ENCODE data around the gene VIPR1. TPM values are rescaled to one million over a fixed set of nuclear protein-coding genes. Genes with fewer than 3 reads are reported as not detected.
A peak's percentile ranks its signal among the peaks of the same experiment; 100 is the strongest.
"Not testable (repeated sequence)": the region's sequence is repeated elsewhere in the genome, so short reads cannot be mapped to it uniquely, and the experiment has no call there.

The VIPR1 gene
- total RNA-seq, 4 donors from 2014 or later: 1.7 to 8.7 (median 3.2) TPM

DNA sequence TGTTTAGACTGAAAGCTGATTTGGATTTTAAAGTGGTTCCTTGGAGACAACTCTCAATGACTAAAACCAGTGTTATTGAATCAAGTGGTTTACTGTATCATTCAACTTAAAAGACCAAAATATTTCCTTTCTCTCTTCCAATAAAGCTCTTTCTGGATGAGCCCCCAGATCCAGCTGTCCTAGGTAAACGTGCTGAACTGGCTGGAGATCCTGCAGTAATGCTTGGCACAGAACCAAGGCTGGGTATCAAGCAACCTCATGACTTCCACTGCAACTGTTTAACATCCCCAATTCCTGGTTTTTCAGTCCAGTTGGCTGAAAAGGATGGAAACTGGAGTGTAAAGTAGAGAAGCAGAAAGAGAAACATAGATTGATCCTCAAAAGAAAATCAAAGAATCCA lies 50.4 kb downstream of the VIPR1 start:
- Histone ChIP-seq H3K27ac (no peak overlapping the region), H3K36me3 (peaks cover 0 to 47% of the 10 kb centered on the region in 2 donors), H3K9me3 (no peaks in the 10 kb centered on the region), H3K4me3 (no peak overlapping the region), H3K4me1 (peaks cover 0 to 2% of the 10 kb centered on the region in 2 donors), H3K27me3 (no peaks in the 10 kb centered on the region)
- in situ Hi-C loops (cut with MboI; ENCODE audit: low sequenced_read_pairs in 4 of 4) (loop anchor here in 1 of 4 donors (25.0 kb wide), 1 partner anchor 316 kb away; no protein-coding TSS in a partner anchor), intact Hi-C loops (cut with DNase I; ENCODE audit: low total_unique reads) (no loop called here)
- DNase-seq (no peak), ATAC-seq (no peak)
- no peak for TF ChIP-seq POLR2A (IDR thresholded peaks at IDR 0.05)
- TF ChIP-seq, protein P1, sequence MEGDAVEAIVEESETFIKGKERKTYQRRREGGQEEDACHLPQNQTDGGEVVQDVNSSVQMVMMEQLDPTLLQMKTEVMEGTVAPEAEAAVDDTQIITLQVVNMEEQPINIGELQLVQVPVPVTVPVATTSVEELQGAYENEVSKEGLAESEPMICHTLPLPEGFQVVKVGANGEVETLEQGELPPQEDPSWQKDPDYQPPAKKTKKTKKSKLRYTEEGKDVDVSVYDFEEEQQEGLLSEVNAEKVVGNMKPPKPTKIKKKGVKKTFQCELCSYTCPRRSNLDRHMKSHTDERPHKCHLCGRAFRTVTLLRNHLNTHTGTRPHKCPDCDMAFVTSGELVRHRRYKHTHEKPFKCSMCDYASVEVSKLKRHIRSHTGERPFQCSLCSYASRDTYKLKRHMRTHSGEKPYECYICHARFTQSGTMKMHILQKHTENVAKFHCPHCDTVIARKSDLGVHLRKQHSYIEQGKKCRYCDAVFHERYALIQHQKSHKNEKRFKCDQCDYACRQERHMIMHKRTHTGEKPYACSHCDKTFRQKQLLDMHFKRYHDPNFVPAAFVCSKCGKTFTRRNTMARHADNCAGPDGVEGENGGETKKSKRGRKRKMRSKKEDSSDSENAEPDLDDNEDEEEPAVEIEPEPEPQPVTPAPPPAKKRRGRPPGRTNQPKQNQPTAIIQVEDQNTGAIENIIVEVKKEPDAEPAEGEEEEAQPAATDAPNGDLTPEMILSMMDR (IDR thresholded peaks at IDR 0.05 in 4 of 5, conservative IDR thresholded peaks at IDR 0.05 in 1 of 5): no peak

DNA sequence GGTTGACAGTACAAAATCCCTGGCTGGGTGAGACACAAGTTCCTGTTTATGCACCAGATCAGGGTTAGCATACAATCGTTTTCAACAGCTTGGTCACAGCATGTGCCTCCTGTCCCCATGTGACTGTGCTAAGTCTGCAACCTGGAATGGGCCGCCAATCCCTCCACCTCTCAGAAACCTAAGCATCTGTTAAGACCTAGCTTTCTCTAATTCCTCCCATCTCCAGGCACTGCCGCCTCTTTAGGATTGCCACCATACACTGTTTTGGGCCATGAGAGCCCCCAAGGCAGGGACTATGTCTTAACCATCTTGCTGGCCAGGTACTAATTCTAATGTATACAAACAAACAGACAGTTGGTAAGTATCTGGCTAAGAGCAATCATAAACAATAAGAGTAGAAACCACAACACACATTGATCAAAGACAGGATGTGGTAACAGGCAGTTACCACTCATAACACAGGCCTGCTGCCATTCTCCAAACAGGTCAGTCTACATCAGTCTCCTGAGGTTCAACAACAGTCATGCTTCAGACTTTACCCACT lies 53.7 kb downstream of the VIPR1 start:
- intact Hi-C loops (cut with DNase I; ENCODE audit: low total_unique reads): no loop called here
- peaks cover 0 to 77% of the 10 kb centered on the region in 2 donors for H3K36me3 ChIP-seq

DNA sequence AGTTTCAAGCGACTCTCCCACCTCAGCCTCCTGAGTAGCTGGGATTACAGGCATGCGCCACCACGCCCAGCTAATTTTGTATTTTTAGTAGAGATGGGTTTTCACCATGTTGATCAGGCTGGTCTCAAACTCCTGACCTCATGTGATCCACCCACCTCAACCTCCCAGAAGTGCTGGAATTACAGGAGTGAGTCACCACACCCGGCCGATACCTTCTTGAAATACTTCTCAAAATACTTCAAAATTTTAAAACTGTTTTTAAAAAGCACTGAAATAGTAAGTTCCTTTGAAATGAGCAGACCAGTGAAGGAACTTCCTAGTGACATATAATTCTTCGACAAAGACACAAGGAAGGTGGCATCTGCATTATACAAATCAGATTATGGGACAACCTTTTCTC lies 54.4 kb downstream of the VIPR1 start:
- H3K36me3 ChIP-seq: peaks cover 0 to 79% of the 10 kb centered on the region in 2 donors
- H3K4me3 ChIP-seq; H3K9me3 ChIP-seq; H3K27me3 ChIP-seq; H3K4me1 ChIP-seq; DNase-seq; ATAC-seq; H3K27ac ChIP-seq; intact Hi-C loops (cut with DNase I; ENCODE audit: low total_unique reads): not testable (repeated sequence)
- in situ Hi-C loops (cut with MboI; ENCODE audit: low sequenced_read_pairs in 4 of 4): loop anchor here in 1 of 4 donors (25.0 kb wide), 1 partner anchor 320 kb away; no protein-coding TSS in a partner anchor

More for the DNA sequence above, 53.7 kb downstream of the VIPR1 start:
- no peaks in the 10 kb centered on the region for H3K9me3 ChIP-seq
- H3K4me1 ChIP-seq: no peaks in the 10 kb centered on the region
- H3K27ac ChIP-seq: no peak overlapping the region
- no peak overlapping the region for H3K4me3 ChIP-seq
- TF ChIP-seq POLR2A (IDR thresholded peaks at IDR 0.05): no peak
- TF ChIP-seq, protein P1 (IDR thresholded peaks at IDR 0.05 in 4 of 5, conservative IDR thresholded peaks at IDR 0.05 in 1 of 5): no peak
- DNase-seq (no peak), ATAC-seq (no peak)
- in situ Hi-C loops (cut with MboI; ENCODE audit: low sequenced_read_pairs in 4 of 4): loop anchor here in 1 of 4 donors (25.0 kb wide), 1 partner anchor 319 kb away; no protein-coding TSS in a partner anchor
- H3K27me3 ChIP-seq: no peaks in the 10 kb centered on the region

DNA sequence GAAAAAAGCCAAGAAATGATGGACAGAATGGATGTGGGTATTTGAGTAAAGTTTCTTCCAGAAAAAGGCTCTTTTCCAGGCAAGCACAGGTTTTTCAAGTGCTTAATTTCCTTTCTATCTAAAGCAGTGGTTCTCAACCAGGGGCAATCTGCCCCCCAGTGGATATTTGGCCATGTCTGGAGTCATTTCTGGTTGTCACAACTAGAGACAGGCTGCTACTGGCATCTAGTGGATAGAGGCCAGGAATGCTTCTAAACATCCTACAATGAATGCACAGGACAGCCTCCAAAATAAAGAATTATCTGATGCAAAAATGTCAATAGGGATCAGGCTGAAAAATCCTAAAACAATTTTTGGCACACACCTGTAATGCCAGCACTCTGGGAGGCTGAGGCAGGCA lies 55.4 kb downstream of the VIPR1 start:
- Histone ChIP-seq H3K4me1 (peaks cover 0 to 4% of the 10 kb centered on the region in 2 donors), H3K27ac (no peak overlapping the region), H3K4me3 (no peak overlapping the region), H3K36me3 (peaks cover 0 to 85% of the 10 kb centered on the region in 2 donors), H3K9me3 (no peaks in the 10 kb centered on the region), H3K27me3 (no peaks in the 10 kb centered on the region)
- ATAC-seq: no peak
- in situ Hi-C loops (cut with MboI; ENCODE audit: low sequenced_read_pairs in 4 of 4): loop anchor here in 1 of 4 donors (25.0 kb wide), 1 partner anchor 321 kb away; no protein-coding TSS in a partner anchor
- TF ChIP-seq, protein P1 (IDR thresholded peaks at IDR 0.05 in 4 of 5, conservative IDR thresholded peaks at IDR 0.05 in 1 of 5): peak in 1 of 5 experiments; percentile 22
- no peak for TF ChIP-seq POLR2A (IDR thresholded peaks at IDR 0.05)
- DNase-seq: no peak
- intact Hi-C loops (cut with DNase I; ENCODE audit: low total_unique reads): no loop called here

DNA sequence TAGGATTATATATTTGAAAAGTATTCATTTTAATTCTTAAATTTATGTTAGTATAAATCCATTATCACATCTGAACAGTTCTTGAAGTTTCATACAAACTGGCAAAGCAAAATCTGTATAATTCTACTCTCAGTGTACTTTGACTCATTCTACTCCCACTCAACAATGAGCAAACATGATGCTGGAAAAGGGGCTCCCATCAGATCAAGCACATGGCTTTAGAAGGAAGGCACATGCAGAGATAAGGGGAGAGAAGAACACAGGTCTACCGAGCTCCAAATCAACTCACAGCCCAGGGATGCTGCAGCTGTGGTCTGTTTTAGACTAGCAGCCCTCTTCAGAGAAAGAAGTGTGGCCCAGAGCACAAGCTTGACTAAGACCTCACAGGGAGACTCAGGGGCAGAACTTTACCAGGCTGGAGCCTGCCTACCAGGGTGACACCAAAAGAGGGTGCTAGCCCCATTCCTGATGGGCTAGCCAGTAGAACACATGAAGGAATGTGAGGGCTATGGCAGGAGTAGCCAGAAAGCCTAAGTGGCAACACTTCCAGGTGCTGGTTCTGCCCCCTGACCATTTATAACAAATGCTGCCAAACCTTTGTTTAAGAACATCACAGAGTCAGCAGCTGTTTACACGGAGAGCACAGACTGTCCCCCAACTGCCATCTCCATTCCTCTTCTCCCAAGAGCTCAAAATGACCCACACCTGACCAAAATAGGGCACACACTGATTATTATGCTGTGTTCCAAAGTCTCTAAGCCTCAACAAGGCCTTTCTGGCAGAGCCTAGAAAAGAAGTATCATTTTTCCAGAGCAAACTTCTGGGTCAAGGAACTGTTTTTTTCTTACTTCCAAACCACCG lies 59.8 kb downstream of the VIPR1 start:
- peaks cover 0 to 4% of the 10 kb centered on the region in 2 donors for H3K4me1 ChIP-seq
- H3K9me3 ChIP-seq: no peaks in the 10 kb centered on the region
- no peaks in the 10 kb centered on the region for H3K27me3 ChIP-seq
- ATAC-seq (peak in 1 of 2 donors; percentile 74), DNase-seq (no peak)
- intact Hi-C loops (cut with DNase I; ENCODE audit: low total_unique reads) (no loop called here), in situ Hi-C loops (cut with MboI; ENCODE audit: low sequenced_read_pairs in 4 of 4) (loop anchor here in 1 of 4 donors (25.0 kb wide), 1 partner anchor 325 kb away; no protein-coding TSS in a partner anchor)
- peaks cover 0 to 65% of the 10 kb centered on the region in 2 donors for H3K36me3 ChIP-seq
- peak overlapping the region in 1 of 4 donors; percentile 55 for H3K27ac ChIP-seq
- H3K4me3 ChIP-seq: no peak overlapping the region
- TF ChIP-seq POLR2A (IDR thresholded peaks at IDR 0.05): no peak
- TF ChIP-seq, protein P1 (IDR thresholded peaks at IDR 0.05 in 4 of 5, conservative IDR thresholded peaks at IDR 0.05 in 1 of 5): no peak
